K562 (cell line): ENCODE measurements around the gene CAPN2. TPM values are rescaled to one million over a fixed set of nuclear protein-coding genes. Genes with fewer than 3 reads are reported as not detected.

Experiments
- BCOR ChIP-seq: fragments of 450-650 bp; IDR thresholded peaks from 2 replicates; pipeline ENCODE4 v1.6.1; 2016
- BRF1 ChIP-seq: IDR thresholded peaks from 3 replicates; pipeline ENCODE4 v1.6.1; 2011; ENCODE audit warnings: borderline replicate concordance, mild to moderate bottlenecking; ENCODE audit not compliant: insufficient read length; ENCODE audit errors: extremely low read depth
- CEBPZ ChIP-seq: fragments of 150-350 bp; IDR thresholded peaks from 2 replicates; pipeline ENCODE4 v1.6.1; 2014; ENCODE audit warnings: low read depth, mild to moderate bottlenecking, low read length, borderline replicate concordance
- CREM ChIP-seq: IDR thresholded peaks from 2 replicates; pipeline ENCODE4 v1.6.1; 2014; ENCODE audit warnings: antibody characterized with exemption, low read depth
- FOSL1 ChIP-seq: fragments of 200-800 bp; sonication (Bioruptor generic); conservative IDR thresholded peaks from 2 replicates; pipeline ENCODE4 v1.6.1; 2016; ENCODE audit warnings: missing genetic modification characterization, missing compliant biosample characterization
- GATA2 ChIP-seq: sonication (generic); formaldehyde crosslinking; IDR thresholded peaks from 2 replicates; pipeline ENCODE4 v1.4.0; 2020; ENCODE audit warnings: mild to moderate bottlenecking, missing genetic modification reagents
- HIVEP1 ChIP-seq: fragments of 250-450 bp; sonication (Bioruptor Pico); IDR thresholded peaks from 2 replicates; pipeline ENCODE4 v1.4.0; 2020; ENCODE audit warnings: mild to moderate bottlenecking
- KAT8 ChIP-seq: fragments of 450-650 bp; IDR thresholded peaks from 2 replicates; pipeline ENCODE4 v1.6.1; 2016; ENCODE audit warnings: low read depth, mild to moderate bottlenecking
- KDM4B ChIP-seq, 2 experiments: fragments of 450-650 bp in 1 of 2; sonication (generic) in 1 of 2; IDR thresholded peaks; 2 replicates each; pipeline ENCODE4 v1.6.1; 2016 to 2017; ENCODE audit warnings: borderline replicate concordance in 2 of 2, antibody characterized with exemption in 1 of 2, low read depth in 1 of 2, mild to moderate bottlenecking in 1 of 2
- MAFG ChIP-seq: fragments of 450-650 bp; conservative IDR thresholded peaks from 2 replicates; pipeline ENCODE4 v1.6.1; 2016; ENCODE audit warnings: missing genetic modification characterization, missing compliant biosample characterization
- NEUROD1 ChIP-seq: fragments of 150-350 bp; IDR thresholded peaks from 2 replicates; pipeline ENCODE4 v1.6.1; 2014; ENCODE audit warnings: borderline replicate concordance, low read length, low read depth; ENCODE audit not compliant: partially characterized antibody
- NFIX ChIP-seq: fragments of 250-450 bp; sonication (Bioruptor Pico); IDR thresholded peaks from 2 replicates; pipeline ENCODE4 v1.4.0; 2020; ENCODE audit warnings: low read depth, mild to moderate bottlenecking, moderate library complexity
- PML ChIP-seq: IDR thresholded peaks from 2 replicates; pipeline ENCODE4 v1.6.1; 2012; ENCODE audit warnings: low read length, inconsistent platforms
- PRMT5 ChIP-seq: sonication (generic); formaldehyde crosslinking; IDR thresholded peaks from 2 replicates; pipeline ENCODE4 v1.5.0; 2020; ENCODE audit warnings: missing genetic modification reagents
- PTTG1 ChIP-seq: fragments of 450-650 bp; IDR thresholded peaks from 2 replicates; pipeline ENCODE4 v1.6.1; 2016; ENCODE audit warnings: low read depth, mild to moderate bottlenecking, missing genetic modification characterization, missing compliant biosample characterization
- RNF2 ChIP-seq: sonication (generic); IDR thresholded peaks from 2 replicates; pipeline ENCODE4 v1.6.1; 2016
- SAP30 ChIP-seq: fragments of 200-600 bp; sonication (generic); IDR thresholded peaks from 2 replicates; pipeline ENCODE4 v1.6.1; 2012; ENCODE audit warnings: borderline replicate concordance, low read depth, mild to moderate bottlenecking, moderate library complexity, low read length, control low read depth, inconsistent platforms; ENCODE audit not compliant: insufficient read depth, poor library complexity, severe bottlenecking
- SMAD2 ChIP-seq: fragments of 150-350 bp; IDR thresholded peaks from 2 replicates; pipeline ENCODE4 v1.6.1; 2014; ENCODE audit warnings: low read depth, mild to moderate bottlenecking, low read length
- UBTF ChIP-seq, 2 experiments: IDR thresholded peaks; 2 replicates each; pipeline ENCODE4 v1.6.1; 2012; ENCODE audit warnings: improper control_type of control experiment in 2 of 2, low read depth in 2 of 2, low read length in 2 of 2, borderline replicate concordance in 1 of 2
- ZNF174 ChIP-seq: fragments of 250-450 bp; sonication (Bioruptor Pico); IDR thresholded peaks from 2 replicates; pipeline ENCODE4 v1.4.0; 2020; ENCODE audit warnings: mild to moderate bottlenecking
- ZNF57 ChIP-seq: fragments of 450-650 bp; formaldehyde crosslinking; IDR thresholded peaks from 2 replicates; pipeline ENCODE4 v1.4.0; 2020; ENCODE audit warnings: mild to moderate bottlenecking, moderate library complexity
- ZNF778 ChIP-seq: fragments of 450-650 bp; formaldehyde crosslinking; IDR thresholded peaks from 2 replicates; pipeline ENCODE4 v1.4.0; 2020; ENCODE audit warnings: mild to moderate bottlenecking, moderate library complexity
- polyA plus RNA-seq, 8 experiments: library from polyadenylated mRNA; depleted of rRNA in 4 of 8; stranded (reverse) in 5 of 8; unstranded in 3 of 8; fragments of >200 nt; fragmentation: Nextera tagmentation in 2 of 8; fragmentation: Illumina TruSeq in 1 of 8; extraction: Ambion mirVana in 2 of 8; extraction: Trizol in 1 of 8; gene quantifications; 2 replicates each; pipeline versions ENCODE4 v1.2.1 to v1.2.3, GENCODE V29; 2011 to 2014; ENCODE audit warnings: inconsistent platforms in 1 of 8, missing spikeins in 1 of 8
- total RNA-seq, 7 experiments: library from RNA; depleted of rRNA in 6 of 7; stranded (reverse); fragments of >200 nt in 6 of 7; fragmentation: Illumina TruSeq in 2 of 7; extraction: Trizol in 2 of 7; gene quantifications; 2 replicates each; pipeline versions ENCODE4 v1.2.1 to v1.2.3, GENCODE V29; 2011 to 2021; ENCODE audit warnings: low replicate concordance in 1 of 7
- TF ChIP-seq, protein P1 (sequence below): fragments of 450-650 bp; formaldehyde crosslinking; IDR thresholded peaks from 2 replicates; pipeline ENCODE4 v1.4.0; 2020; ENCODE audit warnings: mild to moderate bottlenecking, moderate library complexity

CAPN2 gene
- total and polyA plus RNA-seq, 9 of the 15 experiments (the other 6 are each of a cell fraction or from before 2014, with no cell fraction given), result 24.6 to 157 (median 101) TPM

DNA sequence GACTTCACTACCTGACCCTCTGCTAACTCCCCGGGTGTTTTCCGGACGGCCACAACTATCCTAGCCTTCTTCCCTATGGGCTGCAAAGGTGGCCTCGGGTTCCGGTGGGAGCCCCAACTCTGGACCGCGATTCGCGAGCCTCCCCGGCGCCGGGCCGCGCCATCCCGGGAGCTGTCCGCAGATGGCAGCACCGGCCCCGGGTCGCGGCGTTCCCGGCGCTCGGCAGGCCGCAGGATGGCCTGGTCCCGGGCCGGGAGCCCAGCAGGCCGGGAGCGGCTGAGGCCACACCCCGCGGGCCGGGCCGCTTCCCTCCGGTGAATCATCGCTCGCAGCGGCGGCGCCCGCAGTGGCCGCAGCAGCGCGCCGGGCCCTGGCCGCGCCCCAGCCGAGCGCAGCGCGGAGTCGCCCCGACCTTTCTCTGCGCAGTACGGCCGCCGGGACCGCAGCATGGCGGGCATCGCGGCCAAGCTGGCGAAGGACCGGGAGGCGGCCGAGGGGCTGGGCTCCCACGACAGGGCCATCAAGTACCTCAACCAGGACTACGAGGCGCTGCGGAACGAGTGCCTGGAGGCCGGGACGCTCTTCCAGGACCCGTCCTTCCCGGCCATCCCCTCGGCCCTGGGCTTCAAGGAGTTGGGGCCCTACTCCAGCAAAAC is at the start of gene CAPN2 (continued):
- TF ChIP-seq SMAD2 (no peak), PML (no peak), ZNF778 (CRISPR knock-in tag) (no peak), CREM (no peak), HIVEP1 (CRISPR knock-in tag) (0 out of 2 replicates have a peak, but pooled peaks have one; percentile 20), BRF1 (no peak), RNF2 (no peak), ZNF57 (CRISPR knock-in tag) (no peak), GATA2 (CRISPR knock-in tag) (no peak), KAT8 (no peak), CEBPZ (no peak), NFIX (CRISPR knock-in tag) (no peak), BCOR (no peak), SAP30 (peak; percentile 57), ZNF174 (CRISPR knock-in tag) (no peak), UBTF (IDR thresholded peaks at IDR 0.05; ENCODE audit: borderline replicate concordance in 1 of 2, low read depth in 2 of 2, low read length in 2 of 2) (peak; percentile 99 to 100), FOSL1 (tag) (peak; percentile 96), KDM4B (IDR thresholded peaks at IDR 0.05; ENCODE audit: borderline replicate concordance in 2 of 2, low read depth in 1 of 2) (no peak), NEUROD1 (peak; percentile 39), PRMT5 (CRISPR knock-in tag) (no peak), PTTG1 (tag) (no peak), MAFG (tag) (no peak)
- TF ChIP-seq, protein P1, sequence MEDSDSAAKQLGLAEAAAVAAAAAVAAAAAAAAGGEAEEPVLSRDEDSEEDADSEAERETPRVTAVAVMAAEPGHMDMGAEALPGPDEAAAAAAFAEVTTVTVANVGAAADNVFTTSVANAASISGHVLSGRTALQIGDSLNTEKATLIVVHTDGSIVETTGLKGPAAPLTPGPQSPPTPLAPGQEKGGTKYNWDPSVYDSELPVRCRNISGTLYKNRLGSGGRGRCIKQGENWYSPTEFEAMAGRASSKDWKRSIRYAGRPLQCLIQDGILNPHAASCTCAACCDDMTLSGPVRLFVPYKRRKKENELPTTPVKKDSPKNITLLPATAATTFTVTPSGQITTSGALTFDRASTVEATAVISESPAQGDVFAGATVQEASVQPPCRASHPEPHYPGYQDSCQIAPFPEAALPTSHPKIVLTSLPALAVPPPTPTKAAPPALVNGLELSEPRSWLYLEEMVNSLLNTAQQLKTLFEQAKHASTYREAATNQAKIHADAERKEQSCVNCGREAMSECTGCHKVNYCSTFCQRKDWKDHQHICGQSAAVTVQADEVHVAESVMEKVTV, result peak; percentile 44; the same call in 1 of the 2 replicates
